Activated CD4-positive, alpha-beta T cell treated with anti-CD3 and anti-CD28 coated beads, Interleukin-2, amount 10 ng/mL, durations not matched to agents 24 days and 14 days (primary cell): ENCODE data around the gene MRC1. TPM values are rescaled to one million over a fixed set of nuclear protein-coding genes. Genes with fewer than 3 reads are reported as not detected.
"Not testable (repeated sequence)": the region's sequence is repeated elsewhere in the genome, so short reads cannot be mapped to it uniquely, and the experiment has no call there.

Source experiments
- DNase-seq: peaks from one replicate; pipeline ENCODE4 v3.0.0; 2022
- H3K27ac Mint-ChIP-seq: one replicate; pipeline ENCODE4 v1.8.0; 2022; ENCODE audit warnings: mild to moderate bottlenecking, mixed read lengths
- H3K27me3 Mint-ChIP-seq: one replicate; pipeline ENCODE4 v1.8.0; 2022; ENCODE audit warnings: mixed read lengths
- H3K36me3 Mint-ChIP-seq: one replicate; pipeline ENCODE4 v1.8.0; 2022; ENCODE audit warnings: low read depth, mild to moderate bottlenecking, mixed read lengths
- H3K4me1 Mint-ChIP-seq: one replicate; pipeline ENCODE4 v1.8.0; 2021; ENCODE audit warnings: mixed read lengths
- H3K4me3 Mint-ChIP-seq: one replicate; pipeline ENCODE4 v1.8.0; 2022; ENCODE audit warnings: mild to moderate bottlenecking, moderate library complexity, mixed read lengths
- H3K9me3 Mint-ChIP-seq: one replicate; pipeline ENCODE4 v1.8.0; 2021; ENCODE audit warnings: mixed read lengths
- intact Hi-C: fragments of 100-400 bp; cut with micrococcal nuclease; formaldehyde crosslinking; loops from one replicate; pipeline ENCODE4 v1.15.1; 2023
- total RNA-seq: library from RNA; stranded (reverse); gene quantifications from 2 replicates; pipeline ENCODE4 v1.2.3, GENCODE V29; 2022

Gene MRC1
- total RNA-seq, 1 donor from 2014 or later: not detected

DNA sequence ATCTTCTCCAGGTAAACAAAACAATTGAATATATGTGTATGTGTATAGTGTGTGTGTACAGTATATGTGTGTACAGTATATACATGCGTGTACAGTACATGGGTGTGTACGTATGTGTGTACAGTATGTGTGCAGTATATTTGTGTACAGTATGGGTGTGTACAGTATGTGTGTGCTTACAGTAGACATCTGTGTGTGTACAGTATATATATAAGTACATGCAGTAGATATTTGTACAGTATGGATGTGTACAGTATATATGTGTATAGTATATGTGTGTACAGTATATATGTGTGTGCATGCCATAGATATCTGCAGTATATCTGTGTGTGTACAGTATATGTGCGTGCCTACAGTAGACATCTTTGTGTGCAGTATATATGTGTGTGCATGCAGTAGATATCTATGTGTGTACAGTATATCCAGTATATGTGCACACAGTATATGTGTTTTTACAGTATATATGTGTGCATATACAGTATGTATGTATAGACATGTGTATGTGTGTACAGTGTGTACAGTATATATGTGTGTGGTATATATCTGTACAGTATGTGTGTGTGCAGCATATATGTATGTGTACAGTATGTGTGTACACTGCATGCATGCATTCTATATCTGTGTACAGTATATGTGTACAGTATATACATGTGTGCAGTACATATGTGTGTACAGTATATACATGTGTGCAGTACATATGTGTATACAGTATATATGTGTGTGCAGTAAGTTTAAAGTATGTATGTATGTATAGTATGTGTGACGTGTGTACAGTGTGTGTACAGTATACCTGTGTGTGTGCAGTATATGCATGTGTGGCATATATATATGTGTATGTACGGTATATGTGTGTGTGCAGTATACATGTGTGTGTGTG, 105.3 kb downstream of the MRC1 start:
- DNase-seq: no peak
- Mint-ChIP-seq H3K27ac (no peak overlapping the region), H3K4me3 (no peak overlapping the region), H3K27me3 (no peaks in the 10 kb centered on the region), H3K9me3 (no peaks in the 10 kb centered on the region), H3K36me3 (no peaks in the 10 kb centered on the region), H3K4me1 (no peaks in the 10 kb centered on the region)
- intact Hi-C loops: no loop called here

DNA sequence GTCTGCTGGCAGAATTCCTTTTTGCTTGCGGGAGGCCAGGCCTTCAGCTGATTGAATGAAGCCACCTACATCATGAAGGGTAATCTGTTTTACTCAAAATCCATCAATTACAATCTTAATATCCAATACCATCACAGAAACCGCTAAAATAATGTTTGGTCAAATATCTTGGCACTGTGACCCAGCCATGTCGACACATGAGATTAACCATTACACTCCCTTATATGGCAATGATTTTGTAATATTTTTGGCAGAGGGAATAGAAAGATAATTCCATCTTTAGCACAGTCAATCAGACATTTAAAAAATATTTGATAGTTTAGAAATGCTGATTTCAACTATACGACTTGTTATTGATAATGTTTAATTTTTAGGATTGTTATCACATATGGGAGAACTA, 106.0 kb downstream of the MRC1 start:
- H3K9me3 Mint-ChIP-seq: no peaks in the 10 kb centered on the region
- no peaks in the 10 kb centered on the region for H3K36me3 Mint-ChIP-seq
- intact Hi-C loops: no loop called here
- H3K27ac Mint-ChIP-seq: no peak overlapping the region
- no peak for DNase-seq
- H3K27me3 Mint-ChIP-seq: no peaks in the 10 kb centered on the region
- H3K4me1 Mint-ChIP-seq: no peaks in the 10 kb centered on the region
- no peak overlapping the region for H3K4me3 Mint-ChIP-seq

DNA sequence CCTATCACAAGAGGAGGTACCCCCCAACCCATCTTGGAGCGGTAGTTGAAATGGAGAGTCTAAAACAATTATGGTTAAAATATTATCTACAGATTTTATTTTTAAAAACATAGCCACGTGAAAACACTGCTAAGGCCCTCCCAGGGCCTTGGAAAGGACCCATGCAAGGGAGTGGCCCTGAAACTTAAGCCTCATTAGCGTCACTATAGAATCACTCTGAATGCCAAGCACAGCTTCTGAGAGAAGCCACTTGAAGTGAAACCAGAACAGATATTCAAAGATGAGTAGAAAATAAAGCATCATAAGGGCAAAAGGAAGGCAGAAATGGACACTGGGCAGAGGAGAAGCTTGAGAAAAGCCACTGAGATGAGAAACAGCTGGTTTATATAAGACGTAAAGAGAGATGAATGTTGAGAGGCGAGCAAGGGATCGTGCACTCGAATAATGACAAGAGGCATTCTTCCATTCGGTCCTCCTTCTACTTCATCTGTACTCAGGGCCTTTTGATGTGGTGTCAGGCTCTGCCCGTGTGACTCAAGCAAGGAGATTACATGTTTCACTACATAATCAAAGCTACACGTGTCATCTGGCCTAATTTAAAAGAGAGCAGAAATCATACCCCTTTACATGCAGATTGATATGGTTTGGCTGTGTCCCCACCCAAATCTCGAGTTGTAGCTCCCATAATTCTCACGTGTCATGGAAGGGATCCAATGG, 109.2 kb downstream of the MRC1 start:
- intact Hi-C loops: no loop called here
- no peaks in the 10 kb centered on the region for H3K4me1 Mint-ChIP-seq
- no peaks in the 10 kb centered on the region for H3K27me3 Mint-ChIP-seq
- no peak overlapping the region for H3K27ac Mint-ChIP-seq
- DNase-seq: no peak
- no peak overlapping the region for H3K4me3 Mint-ChIP-seq
- H3K36me3 Mint-ChIP-seq: no peaks in the 10 kb centered on the region
- H3K9me3 Mint-ChIP-seq: no peaks in the 10 kb centered on the region

DNA sequence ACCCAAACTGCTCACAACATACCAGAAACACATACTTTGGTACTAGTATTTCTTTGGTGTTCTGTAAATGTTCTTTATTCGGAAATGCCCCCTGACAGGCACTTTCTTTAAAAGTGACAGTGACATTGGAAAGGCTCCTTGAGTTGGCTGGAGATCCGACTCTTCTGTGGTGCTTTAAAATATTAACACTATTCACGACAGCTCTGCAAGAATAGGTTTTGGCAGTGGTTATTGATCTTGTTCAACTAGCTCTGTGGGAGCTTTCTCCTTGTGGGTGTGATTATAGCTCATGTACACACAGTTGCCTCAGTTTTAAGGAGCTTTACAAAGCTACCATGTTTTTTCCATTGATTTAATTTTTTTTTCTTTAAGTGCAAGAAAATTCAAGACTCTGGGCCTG, 112.2 kb downstream of the MRC1 start:
- Mint-ChIP-seq H3K9me3 (no peaks in the 10 kb centered on the region), H3K27me3 (no peaks in the 10 kb centered on the region), H3K4me3 (no peak overlapping the region), H3K36me3 (no peaks in the 10 kb centered on the region), H3K4me1 (no peaks in the 10 kb centered on the region), H3K27ac (no peak overlapping the region)
- no peak for DNase-seq
- intact Hi-C loops: no loop called here

DNA sequence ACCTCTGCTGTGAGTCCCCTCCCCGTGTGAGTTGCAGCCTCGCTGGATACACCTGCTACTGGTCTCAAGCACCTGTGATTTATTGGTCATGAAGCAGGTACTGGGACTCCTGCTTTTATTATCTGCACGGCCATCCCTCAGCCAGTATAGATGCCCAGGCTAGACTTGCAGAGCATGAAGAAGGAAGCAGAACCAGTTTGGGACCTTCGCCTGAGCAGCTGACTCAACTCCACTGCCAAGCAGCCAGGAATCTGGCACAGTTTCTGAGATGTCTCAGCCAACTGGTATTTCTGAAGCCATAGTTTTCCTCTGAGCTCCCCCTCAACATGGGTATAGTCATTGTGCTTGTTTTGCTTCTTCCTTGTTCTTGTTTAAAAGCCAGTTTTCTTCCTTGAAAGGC, 114.6 kb downstream of the MRC1 start:
- no peak for DNase-seq
- intact Hi-C loops: no loop called here
- Mint-ChIP-seq H3K4me3 (no peak overlapping the region), H3K9me3 (no peaks in the 10 kb centered on the region), H3K4me1 (no peaks in the 10 kb centered on the region), H3K27ac (no peak overlapping the region), H3K36me3 (no peaks in the 10 kb centered on the region), H3K27me3 (no peaks in the 10 kb centered on the region)

DNA sequence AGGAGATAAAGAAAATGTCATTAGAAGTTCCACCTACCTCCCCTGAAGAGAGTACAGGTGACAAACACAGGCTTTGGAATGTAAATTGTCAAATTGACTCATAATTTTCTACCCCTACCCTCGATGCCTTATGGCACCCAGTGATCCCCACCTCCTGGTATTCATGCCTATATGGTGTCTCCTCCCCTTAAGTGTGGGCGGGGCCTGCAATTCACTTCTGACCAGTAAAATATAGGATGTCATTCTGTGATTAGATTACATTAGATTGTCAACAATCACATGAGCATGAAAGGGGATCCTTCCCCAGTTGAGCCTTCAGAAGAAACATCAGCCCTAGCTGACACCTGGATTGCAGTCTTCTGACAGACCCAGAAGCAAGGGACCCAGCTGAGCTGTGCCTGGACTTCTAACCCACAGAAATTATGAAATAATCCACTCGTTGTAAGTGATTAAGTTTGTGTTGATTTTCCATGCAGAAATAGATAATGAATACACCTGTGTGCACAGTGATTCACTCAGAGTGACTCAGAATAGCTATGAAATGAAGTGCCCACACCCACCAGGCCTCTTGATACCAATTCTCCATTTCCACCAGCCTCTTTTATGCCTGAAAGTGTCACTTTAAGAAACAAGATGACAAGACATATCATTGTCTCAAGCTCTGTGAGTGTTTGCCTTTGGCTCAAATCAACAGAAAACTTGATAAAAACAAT, 134.0 kb downstream of the MRC1 start:
- no peaks in the 10 kb centered on the region for H3K36me3 Mint-ChIP-seq
- no peaks in the 10 kb centered on the region for H3K27me3 Mint-ChIP-seq
- H3K27ac Mint-ChIP-seq: no peak overlapping the region
- no peak for DNase-seq
- H3K9me3 Mint-ChIP-seq: no peaks in the 10 kb centered on the region
- H3K4me3 Mint-ChIP-seq: no peak overlapping the region
- no peaks in the 10 kb centered on the region for H3K4me1 Mint-ChIP-seq
- intact Hi-C loops: no loop called here

DNA sequence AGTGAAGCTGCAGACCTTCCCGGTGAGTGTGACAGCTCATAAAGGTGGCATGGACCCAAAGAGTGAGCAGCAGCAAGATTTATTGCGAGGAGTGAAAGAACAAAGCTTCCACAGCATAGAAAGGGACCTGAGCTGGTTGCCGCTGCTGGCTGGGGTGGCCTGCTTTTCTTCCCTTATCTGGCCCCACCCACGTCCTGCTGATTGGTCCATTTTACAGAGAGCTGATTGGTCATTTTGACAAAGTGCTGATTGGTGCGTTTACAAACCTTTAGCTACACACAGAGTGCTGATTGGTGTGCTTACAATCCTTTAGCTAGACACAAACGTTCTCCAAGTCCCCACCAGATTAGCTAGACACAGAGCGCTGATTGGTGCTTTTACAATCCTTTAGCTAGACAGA, 141.1 kb downstream of the MRC1 start:
- H3K9me3 Mint-ChIP-seq, H3K27ac Mint-ChIP-seq, H3K4me3 Mint-ChIP-seq, H3K4me1 Mint-ChIP-seq, intact Hi-C loops, DNase-seq, H3K27me3 Mint-ChIP-seq, H3K36me3 Mint-ChIP-seq: not testable (repeated sequence)

DNA sequence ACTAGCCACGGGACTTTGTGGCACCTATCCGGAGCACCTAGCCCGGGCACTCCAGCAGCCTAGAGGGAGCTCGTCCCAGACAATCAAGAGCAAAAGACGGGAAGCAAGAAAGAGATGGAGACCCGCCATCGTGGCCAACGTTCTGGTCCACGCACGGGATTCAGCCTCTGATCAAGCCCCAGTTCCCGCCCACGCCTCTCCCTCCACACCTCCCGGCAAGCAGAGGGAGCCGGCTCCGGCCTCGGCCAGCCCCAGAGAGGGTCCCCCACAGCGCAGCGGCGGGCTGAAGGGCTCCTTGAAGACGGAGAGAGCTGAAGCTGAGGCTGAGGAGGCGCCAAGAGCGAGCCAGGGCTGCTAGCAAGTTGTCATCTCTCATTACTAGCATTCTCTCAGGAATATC, 141.6 kb downstream of the MRC1 start:
- intact Hi-C loops: no loop called here
- no peak overlapping the region for H3K4me3 Mint-ChIP-seq
- no peaks in the 10 kb centered on the region for H3K4me1 Mint-ChIP-seq
- no peaks in the 10 kb centered on the region for H3K36me3 Mint-ChIP-seq
- H3K9me3 Mint-ChIP-seq: no peaks in the 10 kb centered on the region
- DNase-seq: no peak
- no peaks in the 10 kb centered on the region for H3K27me3 Mint-ChIP-seq
- H3K27ac Mint-ChIP-seq: no peak overlapping the region

DNA sequence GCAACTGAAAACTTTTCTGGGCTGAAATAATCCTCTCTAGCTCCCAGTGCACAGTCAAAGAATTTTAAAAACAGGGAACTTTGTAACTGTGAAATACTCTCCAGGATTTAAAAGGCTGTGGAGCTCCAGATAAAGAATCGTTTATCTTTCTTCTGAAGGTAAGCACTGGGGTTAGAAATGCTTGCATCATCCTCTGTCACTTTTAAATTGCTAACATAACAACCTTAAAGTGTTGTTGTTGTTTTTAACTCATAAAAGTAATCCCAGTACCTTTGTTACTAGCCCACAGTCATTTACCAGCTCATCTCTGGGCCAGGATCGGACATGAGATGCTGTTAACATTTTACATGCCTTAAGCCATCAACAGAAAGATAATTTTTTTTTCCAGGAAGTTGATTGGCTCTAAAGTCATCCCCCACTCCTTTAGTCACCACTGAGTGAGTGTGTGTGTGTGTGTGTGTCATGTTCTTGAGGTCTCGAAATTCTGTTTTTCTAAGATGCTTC, 142.8 kb downstream of the MRC1 start, which contains the start of gene SLC39A12:
Gene SLC39A12 (plus strand): TSS at position 51 of the 504 bp plus-strand sequence. CDS start 1,359 bp downstream, outside the sequence.
- Mint-ChIP-seq H3K4me1 (no peaks in the 10 kb centered on the region), H3K4me3 (no peak within 1 kb of the TSS), H3K27ac (no peak within 1 kb of the TSS), H3K36me3 (no peaks in the 10 kb centered on the region), H3K27me3 (no peaks in the 10 kb centered on the region), H3K9me3 (no peaks in the 10 kb centered on the region)
- intact Hi-C loops: no loop called here
- DNase-seq: no peak

DNA sequence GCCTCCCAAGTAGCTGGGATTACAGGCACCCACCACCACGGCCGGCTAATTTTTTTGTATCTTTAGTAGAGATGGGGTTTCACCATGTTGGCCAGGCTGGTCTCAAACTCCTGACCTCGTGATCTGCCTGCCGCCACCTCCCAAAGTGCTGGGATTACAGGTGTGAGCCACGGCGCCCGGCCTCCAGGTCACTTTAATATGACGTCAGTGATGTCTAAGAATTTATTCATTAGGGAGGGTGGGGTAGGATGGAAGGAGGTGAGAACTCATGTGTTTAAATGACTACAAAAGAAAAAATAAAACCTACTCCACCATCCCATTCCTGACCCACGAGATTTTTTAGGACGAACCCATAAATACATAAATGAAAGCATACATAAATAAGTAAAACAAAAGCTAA, 145.2 kb downstream of the MRC1 start:
- DNase-seq, H3K27ac Mint-ChIP-seq, H3K4me3 Mint-ChIP-seq, intact Hi-C loops, H3K9me3 Mint-ChIP-seq, H3K36me3 Mint-ChIP-seq, H3K27me3 Mint-ChIP-seq, H3K4me1 Mint-ChIP-seq: not testable (repeated sequence)

DNA sequence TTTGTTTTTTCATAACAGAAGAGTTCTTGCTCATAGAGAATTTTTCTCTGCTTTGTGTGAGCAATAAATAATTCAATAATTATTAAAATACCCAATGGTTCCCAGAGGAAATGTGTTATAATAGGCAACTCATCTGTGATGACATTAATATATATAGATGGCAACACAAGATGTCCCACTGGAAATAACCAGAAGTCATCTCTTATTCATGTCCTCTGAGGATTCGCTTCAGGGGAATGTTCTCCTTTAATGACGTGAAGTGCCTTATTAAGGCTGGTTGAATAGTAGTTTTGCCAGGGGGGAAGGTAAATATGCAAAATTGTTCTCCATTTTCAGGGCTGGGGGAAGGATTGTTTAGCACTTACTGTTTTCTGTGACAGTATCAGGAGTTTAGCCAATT, 145.7 kb downstream of the MRC1 start:
- Mint-ChIP-seq H3K4me1 (no peaks in the 10 kb centered on the region), H3K27me3 (no peaks in the 10 kb centered on the region), H3K9me3 (no peaks in the 10 kb centered on the region), H3K36me3 (no peaks in the 10 kb centered on the region), H3K27ac (no peak overlapping the region), H3K4me3 (no peak overlapping the region)
- DNase-seq: no peak
- intact Hi-C loops: no loop called here

DNA sequence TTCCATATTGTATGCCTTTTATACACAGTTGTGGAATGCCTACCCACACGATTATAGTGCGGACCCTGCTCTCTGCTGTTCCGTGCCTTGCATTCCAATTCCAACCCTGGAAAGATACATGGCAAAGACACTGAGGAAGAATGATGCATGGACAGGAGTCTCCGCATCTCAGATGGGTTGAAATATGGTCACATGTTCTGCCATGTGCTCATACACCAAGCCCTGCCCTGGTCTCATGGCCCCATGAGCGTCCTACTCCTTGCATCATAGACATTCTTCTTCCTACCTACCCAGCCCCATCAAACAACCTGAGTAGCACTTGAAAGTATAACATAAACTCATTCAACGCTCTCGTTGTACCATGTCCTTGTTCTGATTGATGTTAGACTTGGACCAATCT, 148.9 kb downstream of the MRC1 start:
- no peak overlapping the region for H3K4me3 Mint-ChIP-seq
- no peaks in the 10 kb centered on the region for H3K36me3 Mint-ChIP-seq
- no peak overlapping the region for H3K27ac Mint-ChIP-seq
- H3K9me3 Mint-ChIP-seq: no peaks in the 10 kb centered on the region
- DNase-seq: no peak
- H3K4me1 Mint-ChIP-seq: no peaks in the 10 kb centered on the region
- H3K27me3 Mint-ChIP-seq: no peaks in the 10 kb centered on the region
- intact Hi-C loops: no loop called here

DNA sequence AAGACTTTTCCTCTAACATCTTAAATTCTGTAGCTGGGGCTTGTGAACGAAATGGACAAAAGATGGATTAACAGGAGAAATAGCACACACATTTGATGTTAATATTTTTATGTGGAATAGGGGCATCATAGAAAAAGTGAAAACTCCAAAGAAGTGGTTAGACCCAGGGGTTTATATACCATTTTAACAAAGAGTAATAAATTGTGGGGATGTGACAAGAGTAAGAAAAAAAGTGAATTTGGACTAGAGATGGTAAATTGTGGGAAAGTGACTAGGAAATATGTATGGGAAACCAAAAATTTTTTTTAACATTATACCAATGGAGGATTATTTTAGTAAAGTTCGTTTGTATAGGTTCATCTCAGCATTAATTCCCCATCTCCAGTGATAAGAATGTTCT, 150.7 kb downstream of the MRC1 start:
- intact Hi-C loops: no loop called here
- no peak overlapping the region for H3K4me3 Mint-ChIP-seq
- no peaks in the 10 kb centered on the region for H3K36me3 Mint-ChIP-seq
- H3K27ac Mint-ChIP-seq: no peak overlapping the region
- no peak for DNase-seq
- no peaks in the 10 kb centered on the region for H3K9me3 Mint-ChIP-seq
- no peaks in the 10 kb centered on the region for H3K27me3 Mint-ChIP-seq
- H3K4me1 Mint-ChIP-seq: no peaks in the 10 kb centered on the region
